ENCODE data around the gene ZNF579.

GRCh38 chr19:55559684-55560083 is 21.0 kb downstream of the ZNF579 start:
- TF ChIP-seq CTCF (IDR thresholded peaks at IDR 0.05; ENCODE audit: borderline replicate concordance, extremely low read depth, low read length, poor library complexity, severe bottlenecking), result no peak
- TF ChIP-seq EZH2 (IDR thresholded peaks at IDR 0.05; ENCODE audit: borderline replicate concordance, low read depth, low read length, severe bottlenecking), result no peak

Data from DND-41 (cell line).